Activated naive CD8-positive, alpha-beta T cell treated with anti-CD3 and anti-CD28 coated beads, Interleukin-2, amount 50 U/mL, for 16 hours (primary cell): ENCODE data around the gene GNL2.
"Not testable (repeated sequence)": the region's sequence is repeated elsewhere in the genome, so short reads cannot be mapped to it uniquely, and the experiment has no call there.

ENCODE experiments used
- DNase-seq: peaks from one replicate; pipeline ENCODE4 v3.0.0-alpha.2; 2020; ENCODE audit warnings: low read depth, low spot score

Gene GNL2

DNA sequence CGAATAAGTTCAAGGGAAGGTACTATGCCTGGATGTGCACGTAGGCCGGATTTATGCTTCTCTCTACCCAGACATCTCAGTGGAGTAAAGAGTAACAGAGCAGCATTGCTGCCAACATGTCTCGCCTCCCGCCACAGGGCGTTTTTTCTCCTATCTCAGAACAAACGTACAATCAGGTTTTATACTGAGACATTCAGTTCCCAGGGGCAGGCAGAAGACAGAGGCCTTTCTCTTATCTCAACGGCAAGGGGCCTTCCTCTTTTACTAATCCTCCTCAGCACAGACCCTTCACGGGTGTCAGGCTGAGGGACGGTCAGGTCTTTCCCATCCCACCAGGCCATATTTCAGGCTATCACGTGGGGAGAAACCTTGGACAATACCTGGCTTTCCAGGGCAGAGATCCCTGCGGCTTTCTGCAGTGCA lies 35.8 kb downstream of the GNL2 start:
- not testable (repeated sequence) for DNase-seq

DNA sequence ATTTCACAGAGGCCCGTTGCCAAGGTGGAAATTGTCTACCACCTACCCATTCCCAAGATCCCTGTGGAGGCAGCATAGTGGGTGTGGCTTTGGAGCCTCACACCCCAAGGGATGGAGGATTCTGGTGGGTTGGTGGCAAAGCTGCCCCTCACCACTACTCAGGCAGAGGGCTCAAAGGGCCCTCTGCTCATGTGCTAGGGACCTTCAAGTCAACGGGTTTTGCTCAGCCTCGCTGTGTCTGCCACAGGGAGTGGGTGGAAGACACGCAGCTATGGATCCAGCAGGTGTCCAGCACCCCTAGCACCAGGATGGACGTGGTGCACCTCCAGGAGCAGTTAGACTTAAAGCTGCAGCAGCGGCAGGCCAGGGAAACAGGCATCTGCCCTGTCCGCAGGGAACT lies 36.7 kb downstream of the GNL2 start:
- DNase-seq = no peak

DNA sequence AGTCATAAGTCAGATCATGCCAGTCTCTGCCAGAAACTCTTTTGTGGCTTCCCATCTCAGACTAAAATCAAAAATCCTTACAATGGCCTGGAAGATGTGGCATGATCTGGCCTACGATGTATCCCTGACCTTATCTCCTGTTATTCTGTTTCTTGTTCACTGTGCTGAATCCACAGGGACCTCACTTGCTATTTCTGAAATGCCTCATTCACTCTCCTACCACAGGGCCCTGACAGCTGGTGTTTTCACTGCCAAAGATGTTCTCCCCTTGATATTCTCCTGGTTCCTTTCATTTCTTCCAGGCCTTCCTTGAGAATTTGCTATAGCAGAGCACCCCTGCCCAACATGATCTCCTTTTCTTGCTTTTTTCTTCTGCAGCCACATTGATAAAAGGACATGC lies 37.3 kb downstream of the GNL2 start:
- DNase-seq = no peak

DNA sequence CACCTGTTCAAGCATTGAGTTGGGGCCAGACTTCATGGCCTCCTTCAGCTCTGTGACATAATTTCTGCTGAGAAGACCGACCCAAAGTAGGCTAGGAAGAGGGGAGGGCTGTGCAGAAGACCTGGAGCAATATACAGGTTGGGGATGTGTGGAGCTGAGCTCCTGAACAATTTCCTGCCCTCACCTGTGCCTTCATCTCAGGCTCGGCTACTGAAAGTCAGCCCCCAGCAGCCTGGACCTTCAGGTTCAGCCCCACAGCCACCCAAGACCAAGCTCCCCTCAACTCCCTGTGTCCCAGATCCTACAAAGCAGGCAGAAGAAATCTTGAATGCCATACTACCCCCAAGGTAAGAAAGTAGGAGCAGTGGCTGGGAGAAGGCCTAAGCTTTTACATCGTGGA lies 38.3 kb downstream of the GNL2 start:
- no peak for DNase-seq

DNA sequence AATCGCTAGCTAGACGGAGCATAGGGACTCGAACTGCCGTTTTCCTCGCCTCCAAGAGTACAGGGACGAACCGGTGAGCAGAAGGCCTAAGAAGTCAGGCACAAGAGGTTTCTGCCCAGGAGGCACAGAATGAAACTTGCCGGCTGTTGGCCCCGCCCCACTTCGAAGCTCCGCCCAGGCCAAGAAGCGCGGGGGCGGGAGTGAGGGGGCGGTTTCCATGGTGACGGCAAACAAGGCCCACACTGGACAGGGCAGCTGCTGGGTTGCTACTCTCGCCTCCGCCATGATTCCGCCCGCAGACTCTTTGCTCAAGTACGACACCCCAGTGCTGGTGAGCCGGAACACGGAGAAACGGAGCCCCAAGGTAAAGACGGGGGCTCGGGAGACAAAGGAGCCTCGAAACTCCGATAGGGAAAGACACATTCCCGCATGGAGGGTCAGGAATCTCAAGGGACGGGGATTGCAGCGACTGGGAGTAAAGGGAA lies 39.0 kb downstream of the GNL2 start, which contains the start of gene DNALI1:
DNALI1 (plus strand) TSS at position 229 of the 485 bp plus-strand sequence; CDS start at position 284, 55 bp downstream.
- no peak for DNase-seq

DNA sequence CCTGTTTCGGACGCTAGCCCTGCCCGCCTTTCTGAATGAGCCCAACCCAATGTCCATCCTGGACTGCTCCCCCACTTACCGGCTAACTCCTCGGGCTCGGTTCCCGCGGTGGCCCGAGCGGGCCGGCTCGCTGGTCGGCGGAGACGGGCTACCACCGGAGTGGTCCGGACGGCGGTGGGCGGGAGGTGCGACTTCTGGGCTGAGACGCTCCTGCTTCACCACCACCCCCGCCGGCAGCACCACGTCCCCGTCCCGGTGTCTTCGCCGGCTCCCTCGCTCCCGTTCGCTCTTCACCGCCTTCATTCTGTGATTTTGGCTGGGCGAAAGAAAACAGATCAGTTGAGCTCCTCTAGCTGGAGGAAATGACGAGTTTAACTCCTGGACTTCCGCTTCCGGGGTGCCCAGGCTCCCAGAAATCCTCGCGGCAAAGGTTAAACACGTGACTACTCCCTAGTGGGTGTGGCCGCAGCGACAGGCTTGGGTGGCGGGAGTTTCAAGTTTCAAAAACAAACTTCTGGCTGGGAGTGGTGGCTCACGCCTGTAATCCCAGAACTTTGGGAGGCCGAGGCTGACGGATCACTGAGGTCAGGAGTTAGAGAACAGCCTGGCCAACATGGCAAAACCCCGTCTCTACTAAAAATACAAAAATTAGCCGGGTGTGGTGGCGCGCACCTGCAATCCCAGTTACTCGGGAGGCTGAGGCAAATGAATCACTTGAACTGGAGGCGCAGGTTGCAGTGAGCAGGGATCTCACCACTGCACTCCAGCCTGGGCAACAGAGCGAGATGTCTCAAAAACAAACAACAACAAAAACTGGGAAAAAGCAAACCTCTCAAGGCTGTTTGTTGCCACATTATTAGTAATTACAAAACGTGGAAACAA lies 41.6 kb downstream of the GNL2 start, which contains the start of gene SNIP1:
SNIP1 (minus strand) TSS at position 367 of the 882 bp plus-strand sequence; CDS start at position 303, 64 bp downstream.
- DNase-seq = peak; percentile 79

DNA sequence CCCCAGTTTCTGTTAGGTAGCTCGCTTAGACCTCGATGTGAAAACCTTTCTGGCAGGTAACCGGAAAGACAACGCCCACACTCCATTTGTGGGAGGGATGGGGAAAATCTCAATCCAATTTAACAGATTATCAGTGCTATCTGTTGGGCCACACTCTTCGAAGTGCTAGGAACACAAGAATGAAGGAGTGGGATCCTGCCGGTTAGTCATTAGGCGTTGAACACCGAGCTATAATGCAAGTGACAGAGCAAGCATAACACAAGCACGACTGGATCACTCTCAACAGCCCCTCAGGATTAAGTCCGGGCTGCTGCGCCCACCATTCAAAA lies 42.2 kb downstream of the GNL2 start:
- DNase-seq = no peak

DNA sequence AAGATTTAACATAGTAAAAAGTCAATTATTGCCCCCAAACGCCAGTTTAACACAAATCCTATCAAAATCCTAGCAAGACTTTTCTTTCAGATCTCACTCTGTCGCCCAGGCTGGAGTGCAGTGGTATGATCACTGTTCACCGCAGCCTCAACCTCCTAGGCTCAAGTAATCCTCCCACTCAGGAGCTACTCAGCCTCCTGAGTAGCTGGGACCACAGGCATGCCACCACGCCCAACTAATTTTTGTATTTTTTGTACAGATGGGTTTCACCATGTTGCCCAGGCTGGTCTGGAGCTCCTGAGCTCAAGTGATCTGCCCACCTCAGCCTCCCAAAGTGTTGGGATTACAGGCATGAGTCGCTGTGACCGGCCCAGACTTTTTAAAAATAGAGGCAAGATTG lies 46.4 kb downstream of the GNL2 start:
- DNase-seq = no peak

DNA sequence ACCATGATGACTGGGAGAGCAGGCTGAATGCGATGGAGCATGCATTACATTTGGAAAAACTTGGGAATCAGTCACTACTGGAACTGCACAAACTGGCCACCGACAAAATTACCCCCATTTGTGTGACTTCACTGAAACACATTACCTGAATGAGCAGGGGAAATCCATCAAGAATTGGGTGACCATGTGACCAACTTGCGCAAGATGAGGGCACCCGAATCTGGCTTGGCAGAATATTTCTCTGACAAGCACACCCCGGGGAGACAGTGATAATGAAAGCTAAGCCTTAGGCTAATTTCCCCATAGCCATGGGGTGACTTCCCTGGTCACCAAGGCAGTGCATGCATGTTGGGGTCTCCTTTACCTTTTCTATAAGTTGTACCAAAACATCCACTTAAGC lies 50.7 kb downstream of the GNL2 start:
- DNase-seq = no peak

DNA sequence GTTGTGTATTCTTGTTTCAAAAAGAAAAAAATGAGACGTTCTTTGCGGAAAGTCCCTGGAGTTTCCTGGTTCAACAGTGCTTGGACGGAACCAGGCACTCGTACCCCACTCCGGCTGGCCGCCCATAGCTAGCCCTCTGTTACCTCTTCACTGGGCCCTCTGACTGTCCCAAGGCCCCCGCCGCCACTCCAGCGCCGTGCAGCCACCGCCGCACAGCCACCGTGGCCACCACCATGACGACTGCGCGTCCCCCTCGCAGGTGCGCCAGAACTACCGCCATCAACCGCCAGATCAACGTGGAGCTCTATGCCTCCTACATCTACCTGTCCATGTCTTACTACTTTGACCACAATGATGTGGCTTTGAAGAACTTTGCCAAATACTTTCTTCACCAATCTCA lies 51.2 kb downstream of the GNL2 start:
- no peak for DNase-seq

DNA sequence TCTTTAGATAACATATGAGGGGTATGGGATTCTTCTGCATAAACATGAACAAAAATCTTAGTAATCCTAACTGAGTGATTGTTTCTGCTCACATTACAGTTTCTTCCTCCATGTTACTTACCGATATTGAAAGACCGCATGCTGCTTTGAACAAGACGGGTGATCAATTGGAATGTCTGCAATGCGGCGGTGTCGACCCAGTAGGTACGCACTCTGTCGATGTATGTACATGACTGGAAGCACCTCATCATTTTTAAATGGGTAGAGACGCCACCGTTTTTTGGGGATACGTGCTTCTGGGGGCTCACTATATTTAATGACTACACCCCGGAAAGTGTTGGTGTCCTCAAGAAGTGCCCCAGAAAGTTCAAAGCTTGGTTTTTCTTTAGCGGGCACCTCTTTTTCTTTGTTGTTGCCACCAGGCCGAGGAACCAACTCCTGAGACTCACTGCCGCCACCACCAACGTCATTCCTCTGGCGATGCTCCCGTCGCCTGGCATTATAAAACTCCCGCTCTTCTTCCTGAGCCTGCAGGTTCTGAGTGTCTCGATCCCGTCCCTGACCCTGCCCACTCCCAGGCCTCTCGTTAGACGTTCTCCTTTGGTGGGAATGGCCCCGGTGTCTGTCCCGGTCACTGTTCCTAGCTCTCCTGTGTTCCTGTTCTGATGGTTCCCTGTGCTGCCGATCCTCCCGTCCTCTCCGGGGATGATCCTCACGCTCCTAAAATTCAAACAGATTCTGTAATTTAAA lies 55.5 kb downstream of the GNL2 start:
- DNase-seq = no peak

DNA sequence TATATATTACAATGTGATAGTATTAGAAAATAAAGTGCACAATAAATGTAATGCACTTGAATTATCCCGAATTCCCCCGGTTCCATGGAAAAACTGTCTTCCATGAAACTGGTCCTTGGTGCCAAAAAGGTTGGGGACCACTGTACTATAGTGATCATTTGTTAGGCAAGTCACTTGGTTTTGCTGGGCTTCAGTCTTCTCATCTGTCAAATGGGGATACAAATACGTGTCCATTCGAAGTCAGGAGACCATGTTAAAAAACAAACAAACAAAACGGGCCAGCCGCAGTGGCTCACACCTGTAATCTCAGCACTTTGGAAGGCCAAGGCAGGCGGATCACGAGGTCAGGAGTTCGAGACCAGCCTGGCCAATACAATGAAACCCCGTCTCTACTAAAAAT lies 56.6 kb downstream of the GNL2 start:
- DNase-seq = not testable (repeated sequence)

DNA sequence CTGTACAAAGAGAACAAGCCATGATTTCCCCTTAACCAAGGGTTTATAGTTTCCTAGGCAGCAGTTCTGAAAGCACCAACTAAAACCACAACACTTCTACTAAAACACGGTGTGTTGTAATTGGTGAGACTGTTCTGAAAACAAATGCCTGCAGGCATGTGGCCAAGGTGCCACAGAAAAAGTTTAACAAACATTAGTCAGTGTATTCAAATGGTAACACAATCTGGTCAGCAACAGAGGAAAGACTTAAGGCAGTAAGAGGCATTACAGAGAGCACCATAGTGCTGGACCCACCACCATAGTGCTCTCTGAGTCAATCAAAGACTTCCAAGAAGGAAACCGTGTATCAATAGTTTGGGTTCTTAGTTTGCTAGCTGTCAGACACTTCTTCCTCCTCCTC lies 58.4 kb downstream of the GNL2 start:
- DNase-seq = no peak

DNA sequence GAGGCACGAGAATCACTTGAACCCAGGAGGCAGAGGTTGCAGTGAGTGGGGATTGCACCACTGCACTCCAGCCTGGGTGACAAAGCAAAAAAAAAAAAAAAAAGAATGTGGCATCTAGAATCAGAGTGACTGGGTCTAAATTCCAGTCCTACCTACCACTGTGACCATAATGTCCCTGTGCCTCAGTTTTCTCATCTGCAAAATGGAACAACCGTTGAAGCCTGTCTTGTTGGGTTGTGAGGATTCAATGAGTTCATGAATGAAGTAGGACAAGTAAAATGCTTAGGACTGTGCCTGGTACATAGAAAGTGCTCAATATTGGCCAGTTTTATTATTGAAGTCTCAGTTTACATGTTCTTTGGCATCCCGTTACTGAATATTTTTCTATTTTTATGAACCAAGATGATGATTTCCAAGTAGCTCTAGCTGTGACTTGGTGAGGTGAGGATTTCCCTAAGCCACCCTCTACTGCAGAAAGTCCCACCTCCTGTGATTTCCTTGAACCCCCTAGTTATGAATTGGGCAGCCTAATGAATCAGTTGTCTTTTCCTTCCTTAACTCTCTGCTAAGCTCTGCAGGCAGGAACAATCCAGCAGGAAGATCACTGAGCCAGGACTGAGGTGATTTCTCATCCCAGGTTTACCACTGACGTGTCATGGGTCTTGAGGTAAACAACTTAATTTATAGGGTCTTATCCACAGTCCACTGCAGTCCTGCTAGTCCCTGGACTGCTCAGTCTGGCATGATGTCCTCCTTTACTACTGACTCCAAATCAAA lies 62.2 kb downstream of the GNL2 start:
- DNase-seq = no peak

DNA sequence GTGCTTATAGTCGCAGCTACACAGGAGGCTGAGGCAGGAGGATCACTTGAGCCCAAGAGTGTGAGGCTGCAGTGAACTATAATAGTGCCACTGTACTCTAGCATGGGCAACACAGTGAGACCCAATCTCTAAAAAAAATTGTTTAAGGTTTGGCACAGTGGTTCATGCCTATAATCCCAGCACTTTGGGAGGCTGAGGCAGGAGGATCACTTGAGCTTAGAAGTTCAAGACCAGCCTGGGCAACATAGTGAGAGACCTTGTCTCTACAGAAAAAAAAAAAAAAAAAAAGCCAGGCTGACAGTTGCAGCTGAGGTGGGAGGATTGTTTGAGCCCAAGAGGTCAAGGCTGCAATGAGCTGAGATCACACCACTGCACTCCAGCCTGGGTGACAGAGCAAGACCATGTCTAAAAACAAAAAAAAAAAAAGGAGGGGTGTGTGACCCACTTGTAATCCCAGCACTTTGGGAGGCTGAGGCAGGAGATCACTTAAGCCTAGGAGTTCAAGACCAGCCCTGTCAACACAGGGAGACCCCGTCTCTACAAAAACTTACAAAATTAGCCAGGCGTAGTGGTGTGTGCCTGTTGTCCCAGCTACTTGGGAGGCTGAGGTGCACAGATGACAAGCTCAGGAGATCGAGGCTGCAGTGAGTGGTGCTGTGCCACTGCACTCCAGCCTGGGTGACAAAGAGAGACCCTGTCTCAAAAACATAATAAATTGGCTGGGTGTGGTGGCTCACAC lies 63.1 kb downstream of the GNL2 start:
- DNase-seq = not testable (repeated sequence)

DNA sequence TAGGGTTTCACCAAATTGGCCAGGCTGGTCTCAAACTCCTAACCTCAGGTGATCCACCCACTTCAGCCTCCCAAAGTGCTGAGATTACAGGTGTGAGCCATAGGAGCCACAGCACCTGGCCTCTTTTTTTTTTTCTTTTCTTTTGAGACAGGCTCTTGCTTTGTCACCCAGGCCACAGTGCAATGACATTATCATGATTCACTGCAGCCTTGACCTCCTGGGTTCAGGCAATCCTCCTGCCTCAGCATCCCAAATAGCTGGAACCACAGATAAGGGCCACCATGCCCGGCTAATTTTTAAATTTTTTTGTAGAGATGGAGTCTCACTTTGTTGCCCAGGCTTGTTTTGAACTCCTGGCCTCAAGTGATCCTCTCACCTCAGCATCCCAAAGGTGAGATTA lies 65.8 kb downstream of the GNL2 start:
- not testable (repeated sequence) for DNase-seq

DNA sequence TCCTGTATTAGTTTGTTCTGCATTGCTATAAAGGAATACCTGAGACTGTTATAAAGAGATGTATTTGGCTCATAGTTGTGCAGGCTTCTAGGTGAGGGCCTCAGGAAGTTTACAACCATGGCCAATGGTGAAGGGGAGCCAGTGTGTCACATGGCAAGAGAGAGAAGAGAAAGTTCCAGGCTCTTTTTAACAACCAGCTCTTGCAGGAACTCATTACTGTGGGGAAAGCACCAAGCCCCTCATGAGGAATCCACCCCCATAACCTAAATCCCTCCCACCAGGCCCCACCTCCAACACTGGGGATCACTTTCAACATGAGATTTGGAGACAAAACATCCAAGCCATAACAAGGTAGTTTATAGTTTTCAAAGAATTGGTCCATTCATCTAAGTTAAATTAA lies 76.1 kb downstream of the GNL2 start:
- no peak for DNase-seq

DNA sequence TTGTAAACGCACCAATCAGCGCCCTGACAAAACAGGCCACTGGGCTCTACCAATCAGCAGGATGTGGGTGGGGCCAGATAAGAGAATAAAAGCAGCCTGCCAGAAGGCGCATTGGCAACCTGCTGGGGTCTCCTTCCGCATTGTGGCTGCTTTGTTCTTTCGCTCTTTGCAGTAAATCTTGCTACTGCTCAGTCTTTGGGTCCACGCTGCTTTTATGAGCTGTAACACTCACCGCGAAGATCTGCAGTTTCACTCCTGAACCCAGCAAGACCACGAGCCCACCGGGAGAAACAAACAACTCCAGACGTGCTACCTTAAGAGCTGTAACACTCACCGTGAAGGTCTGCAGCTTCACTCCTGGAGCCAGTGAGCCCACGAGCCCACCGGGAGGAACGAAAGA lies 76.8 kb downstream of the GNL2 start:
- peak; percentile 25 for DNase-seq

DNA sequence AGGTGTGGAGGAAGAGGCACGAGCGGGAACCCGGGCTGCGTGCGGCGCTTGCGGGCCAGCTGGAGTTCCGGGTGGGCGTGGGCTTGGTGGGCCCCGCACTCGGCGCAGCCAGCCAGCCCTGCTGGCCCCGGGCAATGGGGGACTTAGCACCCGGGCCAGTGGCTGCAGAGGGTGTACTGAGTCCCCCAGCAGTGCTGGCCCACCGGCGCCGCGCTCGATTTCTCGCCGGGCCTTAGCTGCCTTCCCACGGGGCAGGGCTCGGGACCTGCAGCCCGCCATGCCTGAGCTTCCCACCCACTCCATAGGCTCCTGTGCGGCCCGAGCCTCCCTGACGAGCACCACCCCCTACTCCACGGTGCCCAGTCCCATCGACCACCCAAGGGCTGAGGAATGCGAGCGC lies 77.5 kb downstream of the GNL2 start:
- not testable (repeated sequence) for DNase-seq

DNA sequence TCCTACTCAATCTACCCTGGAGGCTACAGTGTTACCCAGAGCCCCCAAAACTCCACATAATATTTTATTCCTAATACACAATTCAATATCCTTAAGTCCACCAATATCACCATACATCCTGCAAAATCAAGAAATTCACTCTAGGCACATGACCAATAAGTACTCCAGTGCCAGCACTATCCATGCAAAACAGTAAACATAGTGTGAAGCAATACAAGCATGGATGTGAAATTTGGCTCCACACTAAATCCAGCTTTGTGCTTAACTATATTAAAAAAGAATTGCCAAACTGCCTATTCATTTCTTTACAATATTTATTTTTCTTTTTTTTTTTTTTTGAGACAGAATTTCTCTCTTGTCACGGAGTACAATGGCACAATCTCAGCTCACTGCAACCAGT lies 78.2 kb downstream of the GNL2 start:
- DNase-seq = no peak
